ENCODE data around the gene DNAJC11.
A peak's percentile ranks its signal among the peaks of the same experiment; 100 is the strongest.

The DNAJC11 gene

GRCh38 chr1:6701437-6702153 lies at the start of gene DNAJC11:
DNAJC11 (minus strand) TSS chr1:6701816; CDS start chr1:6701800, 16 bp downstream.
- peak; percentile 89 for DNase-seq

GRCh38 chr1:6750490-6750889 lies 48.9 kb upstream of the DNAJC11 start:
- no peak for DNase-seq

- no peak for DNase-seq
Observed at GRCh38 chr1:6747674-6748073, 46.1 kb upstream of the DNAJC11 start.

- no peak for DNase-seq
Observed at GRCh38 chr1:6745073-6745472, 43.5 kb upstream of the DNAJC11 start.

- DNase-seq, result peak; percentile 66
Observed at GRCh38 chr1:6743189-6744101, 41.8 kb upstream of the DNAJC11 start.

GRCh38 chr1:6742676-6743188 lies 41.1 kb upstream of the DNAJC11 start:
- DNase-seq, result peak; percentile 40

- DNase-seq, result no peak
Observed at GRCh38 chr1:6738987-6739676, 37.5 kb upstream of the DNAJC11 start.

- DNase-seq, result no peak
Observed at GRCh38 chr1:6732942-6733341, 31.3 kb upstream of the DNAJC11 start.

GRCh38 chr1:6731905-6732304 lies 30.3 kb upstream of the DNAJC11 start:
- no peak for DNase-seq

- no peak for DNase-seq
Observed at GRCh38 chr1:6730880-6731279, 29.3 kb upstream of the DNAJC11 start.

GRCh38 chr1:6730473-6730872 lies 28.9 kb upstream of the DNAJC11 start:
- no peak for DNase-seq

GRCh38 chr1:6727535-6727934 lies 25.9 kb upstream of the DNAJC11 start:
- peak; percentile 79 for DNase-seq

GRCh38 chr1:6726253-6726652 lies 24.6 kb upstream of the DNAJC11 start:
- no peak for DNase-seq

GRCh38 chr1:6724517-6725141 lies 23.0 kb upstream of the DNAJC11 start:
- DNase-seq, result no peak

- DNase-seq, result no peak
Observed at GRCh38 chr1:6723621-6724428, 22.2 kb upstream of the DNAJC11 start.

GRCh38 chr1:6711174-6711573 lies 9.6 kb upstream of the DNAJC11 start:
- no peak for DNase-seq

- no peak for DNase-seq
Observed at GRCh38 chr1:6704746-6705145, 3.1 kb upstream of the DNAJC11 start.

- DNase-seq, result no peak
Observed at GRCh38 chr1:6703016-6703415, 1.4 kb upstream of the DNAJC11 start.

GRCh38 chr1:6700853-6701436 lies 671 bp downstream of the DNAJC11 start:
- no peak for DNase-seq

GRCh38 chr1:6699915-6700314 lies 1.7 kb downstream of the DNAJC11 start:
- peak; percentile 64 for DNase-seq

- DNase-seq, result no peak
Observed at GRCh38 chr1:6695868-6696267, 5.7 kb downstream of the DNAJC11 start.

All from hematopoietic multipotent progenitor cell treated with erythropoietin and hydrocortisone succinate and interleukin-3 and kit ligand, for 8 days (in vitro differentiated cells).